ENCODE results near the gene RDH13.

DNA sequence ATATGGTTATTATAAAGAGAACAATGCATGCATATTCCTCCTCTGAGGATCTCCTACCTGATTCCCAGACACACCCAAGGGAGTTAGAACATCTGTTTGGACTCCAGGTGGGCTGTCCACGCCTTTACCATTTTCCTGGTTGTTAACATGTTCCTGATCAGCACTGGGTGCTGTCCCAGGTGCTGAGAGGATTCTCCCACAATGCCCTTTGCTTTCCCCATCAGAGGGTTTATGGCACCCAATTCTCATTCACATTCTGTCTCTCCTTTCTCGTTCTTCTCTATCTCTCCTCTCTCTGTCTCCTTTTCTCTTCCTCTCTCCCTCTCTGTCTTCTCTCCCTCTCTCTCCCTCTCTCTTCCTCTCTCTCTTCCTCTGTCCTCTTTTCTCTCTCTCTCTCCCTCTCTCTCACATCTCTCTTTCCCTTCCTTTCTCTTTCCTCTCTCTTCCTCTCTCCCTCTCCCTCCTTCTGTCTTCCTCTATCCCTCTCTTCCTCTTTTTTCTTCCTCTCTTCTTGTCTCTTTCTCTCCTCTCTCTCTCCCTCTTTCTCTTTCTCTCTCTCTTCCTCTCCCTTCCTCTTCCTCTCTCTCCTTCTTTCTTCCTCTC, 3.3 kb upstream of the RDH13 start:
- TF ChIP-seq POLR2AphosphoS5 (IDR thresholded peaks at IDR 0.05; ENCODE audit: borderline replicate concordance, low read depth, low read length) (no peak), EZH2 (IDR thresholded peaks at IDR 0.05) (no peak)
